IPS DF 19.7 (cell line): ENCODE results near the gene FBXW8.

Experiments used
- DNase-seq: peaks from one replicate; pipeline ENCODE4 v3.0.0-alpha.2; 2013; ENCODE audit warnings: low read depth, low spot score

The FBXW8 gene

GRCh38 chr12:116910645-116911451, at the start of gene FBXW8:
Gene FBXW8, plus strand, starts transcription at chr12:116910950. Its CDS starts 88 bp downstream, at chr12:116911038.
- peak; percentile 25 for DNase-seq

GRCh38 chr12:116861320-116861719, 49.4 kb upstream of the FBXW8 start:
- DNase-seq = no peak

- no peak for DNase-seq
Observed at GRCh38 chr12:116862167-116862566, 48.6 kb upstream of the FBXW8 start.

GRCh38 chr12:116863275-116863767, 47.4 kb upstream of the FBXW8 start:
- peak; percentile 64 for DNase-seq

- no peak for DNase-seq
Observed at GRCh38 chr12:116864371-116865160, 46.2 kb upstream of the FBXW8 start.

- no peak for DNase-seq
Observed at GRCh38 chr12:116867523-116867922, 43.2 kb upstream of the FBXW8 start.

GRCh38 chr12:116870306-116870705, 40.4 kb upstream of the FBXW8 start:
- no peak for DNase-seq

GRCh38 chr12:116874324-116874995, 36.3 kb upstream of the FBXW8 start:
- DNase-seq = no peak

GRCh38 chr12:116876151-116876869, 34.4 kb upstream of the FBXW8 start:
- DNase-seq = no peak

GRCh38 chr12:116878567-116879508, 31.9 kb upstream of the FBXW8 start:
- DNase-seq = no peak

- DNase-seq = no peak
Observed at GRCh38 chr12:116879509-116880212, 31.1 kb upstream of the FBXW8 start.

GRCh38 chr12:116880213-116880816, 30.4 kb upstream of the FBXW8 start:
- no peak for DNase-seq

GRCh38 chr12:116880817-116881324, 29.9 kb upstream of the FBXW8 start:
- DNase-seq = no peak

GRCh38 chr12:116881325-116881876, 29.3 kb upstream of the FBXW8 start, which contains the start of gene HRK:
Gene HRK, minus strand, starts transcription at chr12:116881441. Its CDS starts 134 bp downstream, at chr12:116881307.
- DNase-seq = no peak

GRCh38 chr12:116881877-116882507, 28.8 kb upstream of the FBXW8 start:
- no peak for DNase-seq

GRCh38 chr12:116882742-116883141, 28.0 kb upstream of the FBXW8 start:
- no peak for DNase-seq

- DNase-seq = no peak
Observed at GRCh38 chr12:116884871-116885270, 25.9 kb upstream of the FBXW8 start.

- no peak for DNase-seq
Observed at GRCh38 chr12:116885491-116885890, 25.3 kb upstream of the FBXW8 start.
